GM12878 (cell line): Measurements from ENCODE around the gene PLS1. TPM values are rescaled to one million over a fixed set of nuclear protein-coding genes. Genes with fewer than 3 reads are reported as not detected.

Source experiments
- ATAC-seq: fragments of 200-7000 bp; cut with Tn5 transposase; 3 replicates; pipeline ENCODE4 v1.9.1; 2020; ENCODE audit warnings: mild to moderate bottlenecking, moderate library complexity
- BruUV-seq: library from RNA; stranded (reverse); fragments of 400-500 nt; replicated peaks from 2 replicates; lab custom pipeline; 2021; lab: Mats Ljungman, UMichigan
- CTCF ChIA-PET: fragments of 300-600 bp; sonication (Branson Sonifier 250); formaldehyde crosslinking; extraction: SDS; loops from one replicate; lab custom pipeline; 2021; ENCODE audit warnings: inconsistent platforms; lab: Yijun Ruan, JAX
- POLR2A ChIA-PET: fragments of 350-600 bp; formaldehyde crosslinking; extraction: SDS; loops from one replicate; lab custom pipeline; 2021; ENCODE audit warnings: inconsistent platforms; lab: Charles Lee
- RAD21 ChIA-PET: fragments of 300-600 bp; sonication (Branson Sonifier 250); formaldehyde crosslinking; loops from one replicate; lab custom pipeline; 2023; ENCODE audit warnings: antibody characterized with exemption; ENCODE audit not compliant: unreplicated experiment; lab: Charles Lee
- SMC1A ChIA-PET: fragments of 300-600 bp; sonication (Branson Sonifier 250); formaldehyde crosslinking; loops from one replicate; lab custom pipeline; 2023; ENCODE audit not compliant: unreplicated experiment, uncharacterized antibody; lab: Charles Lee
- DNase-seq: peaks from one replicate; pipeline ENCODE4 v3.0.0-alpha.2; 2011; ENCODE audit warnings: low read depth, low spot score
- FAIRE-seq: peaks from 3 replicates; lab custom pipeline; 2011; peaks lifted over from hg19 to GRCh38; lab: Jason Lieb, UNC
- H2AFZ ChIP-seq: 2 replicates; pipeline ENCODE4 v1.6.0; 2011; ENCODE audit warnings: low read depth, low read length, control low read depth; ENCODE audit not compliant: control insufficient read depth
- H3K27ac ChIP-seq: 2 replicates; pipeline ENCODE4 v1.5.1; 2011; ENCODE audit warnings: control low read depth; ENCODE audit not compliant: control insufficient read depth, insufficient read depth
- H3K27me3 ChIP-seq, 2 experiments: replicated peaks in 1 of 2; 2 replicates each; pipeline versions ENCODE4 v1.6.0 to v1.6.1; 2011; ENCODE audit warnings: low read length in 1 of 2; ENCODE audit not compliant: control insufficient read depth in 2 of 2, insufficient read depth in 2 of 2
- H3K36me3 ChIP-seq, 2 experiments: 2 replicates each; pipeline ENCODE4 v1.5.1; 2011; ENCODE audit warnings: low read length in 1 of 2; ENCODE audit not compliant: control insufficient read depth in 2 of 2, insufficient read depth in 2 of 2
- H3K4me1 ChIP-seq: 2 replicates; pipeline ENCODE4 v1.6.1; 2011; ENCODE audit warnings: mild to moderate bottlenecking, low read length, moderate library complexity, mixed read lengths; ENCODE audit not compliant: control insufficient read depth, insufficient read depth
- H3K4me2 ChIP-seq: 2 replicates; pipeline ENCODE4 v1.6.0; 2011; ENCODE audit warnings: control low read depth; ENCODE audit not compliant: control insufficient read depth, insufficient read depth
- H3K4me3 ChIP-seq: fragments of 200-600 bp; sonication (generic); 2 replicates; pipeline ENCODE4 v1.5.1; 2016
- H3K79me2 ChIP-seq: 2 replicates; pipeline ENCODE4 v1.6.0; 2011; ENCODE audit warnings: low read length; ENCODE audit not compliant: control insufficient read depth, insufficient read depth
- H3K9ac ChIP-seq: 2 replicates; pipeline ENCODE4 v1.8.0; 2011; ENCODE audit warnings: low read length, control low read depth, mixed read lengths; ENCODE audit not compliant: control insufficient read depth, insufficient read depth
- H3K9me3 ChIP-seq: replicated peaks from 3 replicates; pipeline ENCODE4 v1.5.1; 2011; ENCODE audit warnings: mild to moderate bottlenecking, low read length; ENCODE audit not compliant: control insufficient read depth, insufficient read depth
- H4K20me1 ChIP-seq: 2 replicates; pipeline ENCODE4 v1.6.0; 2011; ENCODE audit not compliant: control insufficient read depth, insufficient read depth
- ATF7 ChIP-seq: fragments of 450-650 bp; IDR thresholded peaks from 2 replicates; pipeline ENCODE4 v1.6.1; 2016; ENCODE audit warnings: low read depth, mild to moderate bottlenecking
- BRCA1 ChIP-seq: IDR thresholded peaks from 2 replicates; pipeline ENCODE4 v1.6.1; 2011; ENCODE audit warnings: low read depth, low read length, improper control_type of control experiment
- JUND ChIP-seq: IDR thresholded peaks from 2 replicates; pipeline ENCODE4 v1.6.1; 2012; ENCODE audit warnings: low read depth, mild to moderate bottlenecking, low read length, improper control_type of control experiment, moderate library complexity
- KAT2A ChIP-seq: conservative IDR thresholded peaks from 2 replicates; pipeline ENCODE4 v1.6.1; 2011; ENCODE audit warnings: low read depth, low read length; ENCODE audit not compliant: control insufficient read depth
- MTA3 ChIP-seq: IDR thresholded peaks from 2 replicates; pipeline ENCODE4 v1.6.1; 2012; ENCODE audit warnings: low read length, inconsistent platforms, borderline replicate concordance
- PAX8 ChIP-seq: fragments of 450-650 bp; IDR thresholded peaks from 2 replicates; pipeline ENCODE4 v1.6.1; 2017; ENCODE audit warnings: mild to moderate bottlenecking, moderate library complexity
- POLR2AphosphoS2 ChIP-seq: IDR thresholded peaks from 2 replicates; pipeline ENCODE4 v1.6.1; 2011; ENCODE audit warnings: low read depth, mild to moderate bottlenecking, low read length, improper control_type of control experiment, moderate library complexity
- RUNX3 ChIP-seq: IDR thresholded peaks from 2 replicates; pipeline ENCODE4 v1.6.1; 2012; ENCODE audit warnings: low read length, inconsistent platforms
- WGBS: methylation state at CpG from one replicate; pipeline ENCODE4 v1.1.6; 2016; ENCODE audit warnings: low lambda C conversion rate; ENCODE audit not compliant: insufficient replicate concordance, insufficient coverage; ENCODE audit errors: missing lambda C conversion rate; 5-methylcytosine and 5-hydroxymethylcytosine counted together
- in situ Hi-C: fragments of 300-500 bp; cut with MboI; formaldehyde crosslinking; loops from 9 replicates; pipeline ENCODE4 v1.14.3; 2018; ENCODE audit warnings: mixed read lengths
- intact Hi-C: fragments of 100-400 bp; cut with micrococcal nuclease; formaldehyde crosslinking; loops from one replicate; pipeline ENCODE4 v1.14.2; 2022; ENCODE audit not compliant: unreplicated experiment
- polyA plus RNA-seq, 11 experiments: library from polyadenylated mRNA; depleted of rRNA in 4 of 11; unstranded in 6 of 11; stranded (reverse) in 5 of 11; fragments of >200 nt; fragmentation: Nextera tagmentation in 4 of 11; fragmentation: Illumina TruSeq in 1 of 11; extraction: Ambion mirVana in 4 of 11; extraction: Trizol in 1 of 11; gene quantifications; 1 replicate in 1 of 11; 2 replicates in 10 of 11; pipeline versions ENCODE4 v1.2.1 to v1.2.3, GENCODE V29; 2011 to 2016; ENCODE audit warnings: inconsistent platforms in 2 of 11, missing spikeins in 2 of 11, low read depth in 1 of 11
- total RNA-seq, 4 experiments: library from RNA; depleted of rRNA in 3 of 4; stranded (reverse); fragments of >200 nt in 3 of 4; fragmentation: Illumina TruSeq in 1 of 4; extraction: Trizol in 1 of 4; gene quantifications; 2 replicates each; pipeline versions ENCODE4 v1.2.1 to v1.2.3, GENCODE V29; 2013 to 2021
- TF ChIP-seq, protein P1 (sequence below): fragments of 450-650 bp; IDR thresholded peaks from 2 replicates; pipeline ENCODE4 v1.6.1; 2017; ENCODE audit warnings: low read depth, mild to moderate bottlenecking, moderate library complexity
- TF ChIP-seq, protein P2 (sequence below): fragments of 450-650 bp; formaldehyde crosslinking; IDR thresholded peaks from 2 replicates; pipeline ENCODE4 v1.4.0; 2020; ENCODE audit warnings: mild to moderate bottlenecking, moderate library complexity
- TF ChIP-seq, protein P3 (sequence below): fragments of 450-650 bp; IDR thresholded peaks from 2 replicates; pipeline ENCODE4 v1.6.1; 2018; ENCODE audit warnings: mild to moderate bottlenecking, low read depth, moderate library complexity; ENCODE audit not compliant: partially characterized antibody
- TF ChIP-seq, protein P4 (sequence below): IDR thresholded peaks from 2 replicates; pipeline ENCODE4 v1.6.1; 2012; ENCODE audit warnings: low read depth, low read length, improper control_type of control experiment

Gene PLS1
- total and polyA plus RNA-seq, 10 of the 15 experiments (the other 5 are each of a cell fraction or from before 2014, with no cell fraction given) = 0.59 to 11.7 (median 1.7) TPM

DNA sequence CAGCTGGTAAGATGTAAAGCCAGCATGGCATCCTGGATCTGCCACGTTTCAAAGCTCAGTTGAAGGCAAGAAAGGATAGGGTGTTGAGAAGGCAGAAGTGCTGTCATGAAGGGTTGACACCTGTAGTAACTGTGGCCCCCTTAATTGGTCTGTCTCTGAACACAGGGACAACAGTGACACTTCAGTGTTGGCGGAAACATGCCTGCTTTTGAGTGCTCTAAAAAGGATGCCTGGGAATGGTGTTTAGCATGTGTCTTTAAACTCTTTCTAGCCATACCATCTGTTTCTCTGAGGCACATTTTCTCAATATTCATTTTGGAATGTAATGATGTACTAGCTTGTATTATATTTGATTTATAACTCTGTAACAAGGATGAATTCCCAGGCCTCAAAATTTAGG is 42.1 kb downstream of the PLS1 start:
- TF ChIP-seq KAT2A = no peak
- TF ChIP-seq, protein P1, sequence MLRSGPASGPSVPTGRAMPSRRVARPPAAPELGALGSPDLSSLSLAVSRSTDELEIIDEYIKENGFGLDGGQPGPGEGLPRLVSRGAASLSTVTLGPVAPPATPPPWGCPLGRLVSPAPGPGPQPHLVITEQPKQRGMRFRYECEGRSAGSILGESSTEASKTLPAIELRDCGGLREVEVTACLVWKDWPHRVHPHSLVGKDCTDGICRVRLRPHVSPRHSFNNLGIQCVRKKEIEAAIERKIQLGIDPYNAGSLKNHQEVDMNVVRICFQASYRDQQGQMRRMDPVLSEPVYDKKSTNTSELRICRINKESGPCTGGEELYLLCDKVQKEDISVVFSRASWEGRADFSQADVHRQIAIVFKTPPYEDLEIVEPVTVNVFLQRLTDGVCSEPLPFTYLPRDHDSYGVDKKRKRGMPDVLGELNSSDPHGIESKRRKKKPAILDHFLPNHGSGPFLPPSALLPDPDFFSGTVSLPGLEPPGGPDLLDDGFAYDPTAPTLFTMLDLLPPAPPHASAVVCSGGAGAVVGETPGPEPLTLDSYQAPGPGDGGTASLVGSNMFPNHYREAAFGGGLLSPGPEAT = no peak
- no peak for TF ChIP-seq JUND
- no peak for TF ChIP-seq MTA3
- TF ChIP-seq ATF7 = no peak
- TF ChIP-seq, protein P2, sequence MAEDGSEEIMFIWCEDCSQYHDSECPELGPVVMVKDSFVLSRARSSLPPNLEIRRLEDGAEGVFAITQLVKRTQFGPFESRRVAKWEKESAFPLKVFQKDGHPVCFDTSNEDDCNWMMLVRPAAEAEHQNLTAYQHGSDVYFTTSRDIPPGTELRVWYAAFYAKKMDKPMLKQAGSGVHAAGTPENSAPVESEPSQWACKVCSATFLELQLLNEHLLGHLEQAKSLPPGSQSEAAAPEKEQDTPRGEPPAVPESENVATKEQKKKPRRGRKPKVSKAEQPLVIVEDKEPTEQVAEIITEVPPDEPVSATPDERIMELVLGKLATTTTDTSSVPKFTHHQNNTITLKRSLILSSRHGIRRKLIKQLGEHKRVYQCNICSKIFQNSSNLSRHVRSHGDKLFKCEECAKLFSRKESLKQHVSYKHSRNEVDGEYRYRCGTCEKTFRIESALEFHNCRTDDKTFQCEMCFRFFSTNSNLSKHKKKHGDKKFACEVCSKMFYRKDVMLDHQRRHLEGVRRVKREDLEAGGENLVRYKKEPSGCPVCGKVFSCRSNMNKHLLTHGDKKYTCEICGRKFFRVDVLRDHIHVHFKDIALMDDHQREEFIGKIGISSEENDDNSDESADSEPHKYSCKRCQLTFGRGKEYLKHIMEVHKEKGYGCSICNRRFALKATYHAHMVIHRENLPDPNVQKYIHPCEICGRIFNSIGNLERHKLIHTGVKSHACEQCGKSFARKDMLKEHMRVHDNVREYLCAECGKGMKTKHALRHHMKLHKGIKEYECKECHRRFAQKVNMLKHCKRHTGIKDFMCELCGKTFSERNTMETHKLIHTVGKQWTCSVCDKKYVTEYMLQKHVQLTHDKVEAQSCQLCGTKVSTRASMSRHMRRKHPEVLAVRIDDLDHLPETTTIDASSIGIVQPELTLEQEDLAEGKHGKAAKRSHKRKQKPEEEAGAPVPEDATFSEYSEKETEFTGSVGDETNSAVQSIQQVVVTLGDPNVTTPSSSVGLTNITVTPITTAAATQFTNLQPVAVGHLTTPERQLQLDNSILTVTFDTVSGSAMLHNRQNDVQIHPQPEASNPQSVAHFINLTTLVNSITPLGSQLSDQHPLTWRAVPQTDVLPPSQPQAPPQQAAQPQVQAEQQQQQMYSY (CRISPR knock-in tag) = no peak
- no peak for TF ChIP-seq RUNX3
- TF ChIP-seq POLR2AphosphoS2 = no peak
- TF ChIP-seq PAX8 = no peak
- no peak for TF ChIP-seq BRCA1
- TF ChIP-seq, protein P3, sequence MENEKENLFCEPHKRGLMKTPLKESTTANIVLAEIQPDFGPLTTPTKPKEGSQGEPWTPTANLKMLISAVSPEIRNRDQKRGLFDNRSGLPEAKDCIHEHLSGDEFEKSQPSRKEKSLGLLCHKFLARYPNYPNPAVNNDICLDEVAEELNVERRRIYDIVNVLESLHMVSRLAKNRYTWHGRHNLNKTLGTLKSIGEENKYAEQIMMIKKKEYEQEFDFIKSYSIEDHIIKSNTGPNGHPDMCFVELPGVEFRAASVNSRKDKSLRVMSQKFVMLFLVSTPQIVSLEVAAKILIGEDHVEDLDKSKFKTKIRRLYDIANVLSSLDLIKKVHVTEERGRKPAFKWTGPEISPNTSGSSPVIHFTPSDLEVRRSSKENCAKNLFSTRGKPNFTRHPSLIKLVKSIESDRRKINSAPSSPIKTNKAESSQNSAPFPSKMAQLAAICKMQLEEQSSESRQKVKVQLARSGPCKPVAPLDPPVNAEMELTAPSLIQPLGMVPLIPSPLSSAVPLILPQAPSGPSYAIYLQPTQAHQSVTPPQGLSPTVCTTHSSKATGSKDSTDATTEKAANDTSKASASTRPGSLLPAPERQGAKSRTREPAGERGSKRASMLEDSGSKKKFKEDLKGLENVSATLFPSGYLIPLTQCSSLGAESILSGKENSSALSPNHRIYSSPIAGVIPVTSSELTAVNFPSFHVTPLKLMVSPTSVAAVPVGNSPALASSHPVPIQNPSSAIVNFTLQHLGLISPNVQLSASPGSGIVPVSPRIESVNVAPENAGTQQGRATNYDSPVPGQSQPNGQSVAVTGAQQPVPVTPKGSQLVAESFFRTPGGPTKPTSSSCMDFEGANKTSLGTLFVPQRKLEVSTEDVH = no peak
- TF ChIP-seq, protein P4, sequence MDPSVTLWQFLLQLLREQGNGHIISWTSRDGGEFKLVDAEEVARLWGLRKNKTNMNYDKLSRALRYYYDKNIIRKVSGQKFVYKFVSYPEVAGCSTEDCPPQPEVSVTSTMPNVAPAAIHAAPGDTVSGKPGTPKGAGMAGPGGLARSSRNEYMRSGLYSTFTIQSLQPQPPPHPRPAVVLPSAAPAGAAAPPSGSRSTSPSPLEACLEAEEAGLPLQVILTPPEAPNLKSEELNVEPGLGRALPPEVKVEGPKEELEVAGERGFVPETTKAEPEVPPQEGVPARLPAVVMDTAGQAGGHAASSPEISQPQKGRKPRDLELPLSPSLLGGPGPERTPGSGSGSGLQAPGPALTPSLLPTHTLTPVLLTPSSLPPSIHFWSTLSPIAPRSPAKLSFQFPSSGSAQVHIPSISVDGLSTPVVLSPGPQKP = no peak
- TF ChIP-seq, all 136 proteins: peak for 0
- H3K4me3 ChIP-seq = no peak overlapping the region
- SMC1A ChIA-PET = no interaction called here
- intact Hi-C loops = no loop called here
- H2AFZ ChIP-seq = no peak overlapping the region
- FAIRE-seq = no peak
- H3K79me2 ChIP-seq = no peaks in the 10 kb centered on the region
- POLR2A ChIA-PET = no interaction called here
- no TSS peak for BruUV-seq
- no peaks in the 10 kb centered on the region for H3K9me3 ChIP-seq
- H3K9ac ChIP-seq = no peak overlapping the region
- no peak for DNase-seq
- no peak for ATAC-seq
- no peaks in the 10 kb centered on the region for H3K4me1 ChIP-seq
- CTCF ChIA-PET = no interaction called here
- H3K27me3 ChIP-seq = no peaks in the 10 kb centered on the region
- no peak overlapping the region for H3K27ac ChIP-seq
- H4K20me1 ChIP-seq = no peaks in the 10 kb centered on the region
- in situ Hi-C loops = no loop called here
- no peak overlapping the region for H3K4me2 ChIP-seq
- RAD21 ChIA-PET = no interaction called here
- 41% methylated on average over 2 of the region's 2 CpGs for WGBS
- no peaks in the 10 kb centered on the region for H3K36me3 ChIP-seq
